Smooth muscle cell (in vitro differentiated cells): ENCODE data around the gene ANKRD42. TPM values are rescaled to one million over a fixed set of nuclear protein-coding genes. Genes with fewer than 3 reads are reported as not detected.

ENCODE experiments used
- DNase-seq: peaks from one replicate; lab custom pipeline; 2025; ENCODE audit not compliant: unreplicated experiment; lab: John Stamatoyannopoulos, UW
- H2AFZ ChIP-seq: fragments of 200-600 bp; sonication (generic); 2 replicates; pipeline ENCODE4 v1.6.0; 2016; ENCODE audit warnings: antibody characterized with exemption, low read depth, mild to moderate bottlenecking
- H3F3A ChIP-seq: fragments of 200-600 bp; sonication (generic); 2 replicates; pipeline ENCODE4 v1.6.0; 2017; ENCODE audit warnings: antibody characterized with exemption, low read depth
- H3K27ac ChIP-seq: fragments of 200-600 bp; sonication (generic); 2 replicates; pipeline ENCODE4 v1.5.1; 2016; ENCODE audit warnings: low read depth, mild to moderate bottlenecking
- H3K27me3 ChIP-seq: fragments of 200-600 bp; sonication (generic); 2 replicates; pipeline ENCODE4 v1.6.1; 2016; ENCODE audit warnings: low read depth, mild to moderate bottlenecking
- H3K36me3 ChIP-seq: fragments of 200-600 bp; sonication (generic); 2 replicates; pipeline ENCODE4 v1.5.1; 2016; ENCODE audit warnings: low read depth
- H3K4me1 ChIP-seq: fragments of 200-600 bp; sonication (generic); 2 replicates; pipeline ENCODE4 v1.5.1; 2016; ENCODE audit warnings: low read depth
- H3K4me2 ChIP-seq: fragments of 200-600 bp; sonication (generic); 2 replicates; pipeline ENCODE4 v1.6.0; 2016; ENCODE audit warnings: mild to moderate bottlenecking
- H3K4me3 ChIP-seq: fragments of 200-600 bp; sonication (generic); 2 replicates; pipeline ENCODE4 v1.5.1; 2016; ENCODE audit warnings: mild to moderate bottlenecking
- H3K79me2 ChIP-seq: fragments of 200-600 bp; sonication (generic); 2 replicates; pipeline ENCODE4 v1.6.0; 2016; ENCODE audit warnings: low read depth, mild to moderate bottlenecking
- H3K9ac ChIP-seq: fragments of 200-600 bp; sonication (generic); 2 replicates; pipeline ENCODE4 v1.6.0; 2016; ENCODE audit warnings: low read depth
- H3K9me3 ChIP-seq: fragments of 200-600 bp; sonication (generic); replicated peaks from 2 replicates; pipeline ENCODE4 v1.5.1; 2016; ENCODE audit warnings: low read depth
- H4K20me1 ChIP-seq: fragments of 200-600 bp; sonication (generic); 2 replicates; pipeline ENCODE4 v1.6.0; 2016; ENCODE audit warnings: low read depth
- whole genome bisulfite sequencing: methylation state at CpG from one replicate; pipeline ENCODE4 v1.1.7; 2016; ENCODE audit warnings: low lambda C conversion rate; 5-methylcytosine and 5-hydroxymethylcytosine counted together
- polyA plus RNA-seq: library from polyadenylated mRNA; unstranded; fragments of >200 nt; fragmentation: Nextera tagmentation; extraction: Ambion mirVana; gene quantifications from 2 replicates; pipeline ENCODE4 v1.2.1, GENCODE V29; 2016
- total RNA-seq: library from RNA; depleted of rRNA; stranded (reverse); fragments of >200 nt; gene quantifications from 2 replicates; pipeline ENCODE4 v1.2.3, GENCODE V29; 2014
- TF ChIP-seq, protein P1 (sequence below): fragments of 200-600 bp; sonication (generic); IDR thresholded peaks from 2 replicates; pipeline ENCODE4 v1.5.1; 2017; ENCODE audit warnings: borderline replicate concordance, mild to moderate bottlenecking, antibody characterized with exemption; ENCODE audit not compliant: insufficient read depth, poor library complexity, severe bottlenecking

The ANKRD42 gene
- total and polyA plus RNA-seq, 2 experiments from 2014 or later, result 16.2 to 16.4 TPM

DNA sequence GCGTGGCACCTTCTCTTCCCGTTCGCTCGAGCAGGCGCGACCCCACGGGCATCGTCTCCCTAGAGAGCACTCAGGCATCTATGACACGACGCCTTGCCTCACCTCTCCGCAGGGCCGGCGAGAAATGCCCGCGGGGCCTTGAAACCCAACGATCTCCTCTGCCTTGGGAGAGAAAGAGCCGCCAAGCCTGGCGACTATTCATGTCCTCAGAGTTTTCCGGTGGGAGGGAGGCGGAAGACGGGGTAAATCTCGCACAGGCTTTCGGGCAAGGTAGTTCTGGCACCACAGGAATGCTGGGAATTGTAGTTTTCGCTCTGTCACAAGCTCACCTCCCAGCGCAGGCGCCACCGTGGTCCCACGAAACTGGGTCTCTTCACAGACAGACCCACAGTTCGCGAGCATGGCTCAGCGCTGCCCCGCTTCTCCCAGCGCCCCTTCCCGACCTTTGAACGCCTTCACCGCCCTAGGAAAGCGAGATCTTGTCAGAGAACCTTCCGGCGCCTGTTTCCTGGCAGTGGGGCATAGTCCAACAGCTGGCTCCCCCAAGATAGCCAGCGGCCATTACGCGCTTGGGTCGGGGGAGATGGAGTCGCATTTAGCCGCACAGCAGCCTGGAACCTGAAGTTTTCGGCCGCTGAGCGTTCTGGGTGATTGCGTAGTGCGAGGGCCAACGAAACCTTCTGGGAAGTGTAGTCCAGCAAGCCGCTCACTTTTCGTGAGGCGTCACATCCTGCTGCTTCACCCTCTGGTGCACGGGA lies 92.4 kb downstream of the ANKRD42 start, which contains the start of gene CCDC90B:
TSS of gene CCDC90B (minus strand) at position 597 of the 758 bp plus-strand sequence. CDS start at position 202, 395 bp downstream.
- Histone ChIP-seq H3K9me3 (no peaks in the 10 kb centered on the region), H3K36me3 (no peaks in the 10 kb centered on the region), H3K79me2 (peaks cover 38% of the 10 kb centered on the region), H3K9ac (peak within 1 kb of the TSS; percentile 92), H3K27me3 (no peaks in the 10 kb centered on the region), H4K20me1 (no peaks in the 10 kb centered on the region), H3K4me1 (peaks cover 20% of the 10 kb centered on the region), H3K4me2 (peak within 1 kb of the TSS; percentile 95), H3K27ac (peak within 1 kb of the TSS; percentile 94), H3K4me3 (peak within 1 kb of the TSS; percentile 84), H2AFZ (peak within 1 kb of the TSS; percentile 92), H3F3A (peaks cover 6% of the 10 kb centered on the region)
- DNase-seq, result peak; percentile 95
- WGBS, result under 1% methylated on average over 54 of the region's 55 CpGs
- TF ChIP-seq, protein P1, sequence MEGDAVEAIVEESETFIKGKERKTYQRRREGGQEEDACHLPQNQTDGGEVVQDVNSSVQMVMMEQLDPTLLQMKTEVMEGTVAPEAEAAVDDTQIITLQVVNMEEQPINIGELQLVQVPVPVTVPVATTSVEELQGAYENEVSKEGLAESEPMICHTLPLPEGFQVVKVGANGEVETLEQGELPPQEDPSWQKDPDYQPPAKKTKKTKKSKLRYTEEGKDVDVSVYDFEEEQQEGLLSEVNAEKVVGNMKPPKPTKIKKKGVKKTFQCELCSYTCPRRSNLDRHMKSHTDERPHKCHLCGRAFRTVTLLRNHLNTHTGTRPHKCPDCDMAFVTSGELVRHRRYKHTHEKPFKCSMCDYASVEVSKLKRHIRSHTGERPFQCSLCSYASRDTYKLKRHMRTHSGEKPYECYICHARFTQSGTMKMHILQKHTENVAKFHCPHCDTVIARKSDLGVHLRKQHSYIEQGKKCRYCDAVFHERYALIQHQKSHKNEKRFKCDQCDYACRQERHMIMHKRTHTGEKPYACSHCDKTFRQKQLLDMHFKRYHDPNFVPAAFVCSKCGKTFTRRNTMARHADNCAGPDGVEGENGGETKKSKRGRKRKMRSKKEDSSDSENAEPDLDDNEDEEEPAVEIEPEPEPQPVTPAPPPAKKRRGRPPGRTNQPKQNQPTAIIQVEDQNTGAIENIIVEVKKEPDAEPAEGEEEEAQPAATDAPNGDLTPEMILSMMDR, result peak; percentile 24

DNA sequence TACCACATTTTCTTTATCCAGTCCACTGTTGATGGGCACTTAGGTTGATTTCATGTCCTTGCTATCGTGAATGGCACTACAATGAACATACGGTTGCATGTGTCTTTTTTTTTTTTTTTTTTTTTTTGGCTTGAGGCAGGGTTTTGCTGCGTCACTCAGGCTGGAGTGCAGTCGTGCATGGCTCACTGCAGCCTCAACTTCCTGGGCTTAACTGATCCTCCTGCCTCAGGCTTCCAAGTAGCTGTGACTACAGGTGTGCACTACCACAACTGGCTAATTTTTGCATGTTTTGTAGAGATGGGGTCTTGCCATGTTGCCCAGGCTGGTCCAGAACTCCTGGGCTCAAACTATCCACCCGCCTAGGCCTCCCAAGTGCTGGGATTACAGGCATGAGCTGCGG lies 94.1 kb downstream of the ANKRD42 start:
- Histone ChIP-seq H3K9me3 (no peaks in the 10 kb centered on the region), H3K79me2 (peaks cover 27% of the 10 kb centered on the region), H3K4me1 (peaks cover 19% of the 10 kb centered on the region), H3K27ac (no peak overlapping the region), H4K20me1 (no peaks in the 10 kb centered on the region), H2AFZ (no peak overlapping the region), H3K36me3 (no peaks in the 10 kb centered on the region), H3F3A (peaks cover 6% of the 10 kb centered on the region), H3K9ac (no peak overlapping the region), H3K4me3 (no peak overlapping the region), H3K27me3 (no peaks in the 10 kb centered on the region), H3K4me2 (no peak overlapping the region)
- TF ChIP-seq, protein P1, result no peak
- no peak for DNase-seq
- WGBS, result 94% methylated on average over 6 of the region's 6 CpGs

DNA sequence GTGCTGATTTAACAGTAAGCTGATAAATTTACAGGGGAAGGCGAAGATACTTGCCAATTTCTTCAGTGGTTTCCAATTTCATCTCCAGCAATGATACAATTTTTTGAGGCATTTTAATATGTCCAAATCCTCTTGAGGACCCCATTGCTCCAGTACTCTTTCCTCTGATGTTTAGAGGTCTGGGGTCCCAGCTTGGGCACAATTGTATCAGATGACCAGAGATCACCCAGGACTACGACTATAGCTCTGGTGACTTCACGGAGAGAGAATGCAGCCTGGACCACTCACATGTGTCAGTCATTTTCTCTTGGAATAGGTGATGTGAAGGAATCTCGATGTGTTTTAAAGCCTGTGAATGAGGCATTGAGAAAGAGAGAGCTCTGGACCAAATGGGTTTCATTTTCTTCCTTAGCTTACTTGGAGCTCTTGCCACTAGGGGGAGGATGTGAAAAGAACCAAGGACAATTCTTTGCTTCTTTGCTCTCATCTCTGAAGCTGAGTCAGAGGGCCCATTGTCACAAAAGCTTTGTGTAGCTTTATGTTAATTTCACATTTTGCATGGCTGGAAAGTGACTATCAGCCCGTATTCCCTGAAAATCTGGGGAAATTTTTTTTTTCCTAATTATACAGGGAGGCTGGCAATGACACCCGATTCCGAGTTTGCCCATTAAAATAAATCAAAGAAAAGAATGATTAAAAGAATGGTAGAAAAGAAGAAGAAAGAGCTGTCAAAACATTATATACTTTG lies 99.4 kb downstream of the ANKRD42 start:
- Histone ChIP-seq H3K9me3 (no peaks in the 10 kb centered on the region), H3K4me2 (peak overlapping the region; percentile 75), H3K9ac (no peak overlapping the region), H3K4me1 (no peaks in the 10 kb centered on the region), H3K4me3 (no peak overlapping the region), H2AFZ (peak overlapping the region; percentile 47), H3K27ac (no peak overlapping the region), H3K27me3 (no peaks in the 10 kb centered on the region), H3K36me3 (no peaks in the 10 kb centered on the region), H3K79me2 (no peaks in the 10 kb centered on the region), H4K20me1 (no peaks in the 10 kb centered on the region), H3F3A (no peaks in the 10 kb centered on the region)
- TF ChIP-seq, protein P1, result peak; percentile 71
- 44% methylated on average over 7 of the region's 7 CpGs for WGBS
- no peak for DNase-seq
